Activated CD4-positive, CD25-positive, alpha-beta regulatory T cell treated with anti-CD3 and anti-CD28 coated beads, Interleukin-2, amount 50 U/mL, for 24 hours (primary cell): ENCODE measurements around the gene FLNB.
"Not testable (repeated sequence)": the region's sequence is repeated elsewhere in the genome, so short reads cannot be mapped to it uniquely, and the experiment has no call there.

Experiments
- ATAC-seq, 2 donors: fragments of 150-1000 bp; cut with Tn5 transposase; one replicate each; pipeline ENCODE4 v1.10.0; 2021; ENCODE audit warnings: mild to moderate bottlenecking in 1 of 2, moderate library complexity in 1 of 2

Gene FLNB

GRCh38 chr3:58184309-58184981, 176.2 kb downstream of the FLNB start:
- no peak for ATAC-seq

GRCh38 chr3:58184982-58185360, 176.7 kb downstream of the FLNB start:
- no peak for ATAC-seq

GRCh38 chr3:58188173-58188564, 179.9 kb downstream of the FLNB start:
- no peak for ATAC-seq

- no peak for ATAC-seq
Measured at GRCh38 chr3:58188921-58189451, 180.8 kb downstream of the FLNB start.

- no peak for ATAC-seq
Measured at GRCh38 chr3:58189691-58190090, 181.5 kb downstream of the FLNB start.

- no peak for ATAC-seq
Measured at GRCh38 chr3:58190291-58190690, 182.1 kb downstream of the FLNB start.

- ATAC-seq: no peak
Measured at GRCh38 chr3:58190882-58191281, 182.7 kb downstream of the FLNB start.

- ATAC-seq: no peak
Measured at GRCh38 chr3:58191361-58191991, 183.3 kb downstream of the FLNB start.

- no peak for ATAC-seq
Measured at GRCh38 chr3:58192069-58192468, 183.8 kb downstream of the FLNB start.

GRCh38 chr3:58193682-58194407, 185.6 kb downstream of the FLNB start:
- no peak for ATAC-seq

GRCh38 chr3:58197588-58197987, 189.4 kb downstream of the FLNB start:
- no peak for ATAC-seq

- ATAC-seq: no peak
Measured at GRCh38 chr3:58198362-58198761, 190.1 kb downstream of the FLNB start.

- no peak for ATAC-seq
Measured at GRCh38 chr3:58198804-58199203, 190.6 kb downstream of the FLNB start.

- ATAC-seq: no peak
Measured at GRCh38 chr3:58200121-58200709, 192.0 kb downstream of the FLNB start.

- ATAC-seq: no peak
Measured at GRCh38 chr3:58200846-58201355, 192.7 kb downstream of the FLNB start.

- not testable (repeated sequence) for ATAC-seq
Measured at GRCh38 chr3:58201451-58201850, 193.2 kb downstream of the FLNB start.

- peak in 1 of 2 donors; percentile 14 for ATAC-seq
Measured at GRCh38 chr3:58202917-58203360, 194.7 kb downstream of the FLNB start.

GRCh38 chr3:58203541-58203940, 195.3 kb downstream of the FLNB start:
- ATAC-seq: no peak

GRCh38 chr3:58204720-58205119, 196.5 kb downstream of the FLNB start:
- no peak for ATAC-seq

- no peak for ATAC-seq
Measured at GRCh38 chr3:58205981-58206380, 197.8 kb downstream of the FLNB start.

- peak; percentile 47 to 85 for ATAC-seq
Measured at GRCh38 chr3:58206406-58207011, 198.3 kb downstream of the FLNB start.

- no peak for ATAC-seq
Measured at GRCh38 chr3:58207954-58208353, 199.7 kb downstream of the FLNB start.

- ATAC-seq: no peak
Measured at GRCh38 chr3:58209933-58210332, 201.7 kb downstream of the FLNB start.
